HTR-8/SVneo (cell line): ENCODE measurements around the gene PCDH19.

Experiments
- DNase-seq: peaks from one replicate; pipeline ENCODE4 v3.0.0; 2011; ENCODE audit warnings: low spot score, mixed read lengths; ENCODE audit not compliant: insufficient read length
- FAIRE-seq: peaks from 2 replicates; lab custom pipeline; 2011; peaks lifted over from hg19 to GRCh38; lab: Jason Lieb, UNC

PCDH19 gene

GRCh38 chrX:100407147-100407783 lies 2.8 kb downstream of the PCDH19 start:
- no peak for FAIRE-seq

GRCh38 chrX:100405424-100405823 lies 4.6 kb downstream of the PCDH19 start:
- FAIRE-seq (no peak), DNase-seq (no peak)

More at GRCh38 chrX:100407147-100407783, 2.8 kb downstream of the PCDH19 start:
- no peak for DNase-seq

DNA sequence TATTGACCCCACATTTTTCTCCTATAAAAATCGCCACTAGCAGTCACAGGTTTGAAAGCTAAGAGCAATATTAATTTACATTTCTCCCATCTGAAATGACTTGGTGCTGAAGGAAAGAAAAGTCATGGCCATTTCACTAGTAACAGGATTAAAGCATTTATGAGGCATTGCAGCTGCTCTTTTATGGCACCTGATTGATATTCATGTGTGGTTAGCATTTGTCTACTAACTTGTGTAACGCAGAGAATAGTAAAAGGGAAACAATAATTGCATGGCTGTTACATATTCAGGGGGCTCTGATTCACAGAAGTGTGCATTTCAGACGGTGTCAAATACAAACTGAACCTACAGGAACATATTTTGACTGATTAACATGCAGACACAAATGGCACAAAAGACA lies 5.2 kb downstream of the PCDH19 start:
- no peak for FAIRE-seq
- DNase-seq = no peak

GRCh38 chrX:100395781-100396180 lies 14.3 kb downstream of the PCDH19 start:
- FAIRE-seq (no peak), DNase-seq (no peak)

DNA sequence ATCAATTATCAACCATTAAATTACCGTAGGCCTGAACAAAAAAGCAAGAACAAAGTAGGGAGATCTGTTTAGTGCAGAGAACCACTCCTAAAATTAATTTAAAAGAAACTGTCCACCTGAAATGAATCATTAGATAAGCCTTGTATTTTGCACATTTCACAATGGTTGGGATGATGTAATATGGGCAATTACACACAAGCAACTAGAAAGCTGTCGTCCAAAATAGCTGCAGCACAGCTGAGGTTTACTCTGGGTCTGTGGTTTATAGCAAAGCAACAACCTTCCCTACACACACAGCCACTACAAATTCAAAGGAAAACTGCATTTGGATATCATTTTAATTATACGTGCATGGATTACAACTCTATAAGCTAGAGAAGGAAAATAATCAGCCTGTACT lies 28.5 kb downstream of the PCDH19 start:
- FAIRE-seq = no peak
- no peak for DNase-seq

DNA sequence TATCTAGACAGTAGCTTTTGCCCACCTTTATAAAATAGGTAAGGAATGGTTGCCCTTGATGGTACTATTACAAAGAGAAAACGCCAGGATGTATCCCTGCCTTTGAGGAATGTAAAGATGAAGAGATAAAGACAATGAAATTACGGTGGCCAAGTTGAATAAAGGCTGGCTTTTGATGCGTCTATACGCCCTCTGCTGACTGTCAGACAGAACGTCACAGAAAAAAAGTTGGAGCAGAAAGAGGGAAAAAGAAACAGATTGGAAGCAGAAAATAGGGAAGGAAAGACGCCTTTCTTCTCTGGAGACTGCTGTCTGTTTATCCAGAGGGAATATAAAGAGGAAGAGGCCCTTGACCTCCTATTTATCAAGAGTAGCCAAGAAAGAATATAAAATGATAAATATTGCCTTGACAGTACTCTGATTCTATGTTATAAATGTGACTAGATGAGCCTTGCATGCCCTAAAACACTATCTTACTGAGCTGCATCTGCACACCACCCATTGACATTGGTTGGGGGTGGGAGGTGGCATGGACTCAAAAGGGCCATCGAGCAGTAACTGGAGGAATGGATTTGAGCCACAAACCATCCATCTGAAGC lies 30.6 kb downstream of the PCDH19 start:
- FAIRE-seq = no peak
- no peak for DNase-seq

DNA sequence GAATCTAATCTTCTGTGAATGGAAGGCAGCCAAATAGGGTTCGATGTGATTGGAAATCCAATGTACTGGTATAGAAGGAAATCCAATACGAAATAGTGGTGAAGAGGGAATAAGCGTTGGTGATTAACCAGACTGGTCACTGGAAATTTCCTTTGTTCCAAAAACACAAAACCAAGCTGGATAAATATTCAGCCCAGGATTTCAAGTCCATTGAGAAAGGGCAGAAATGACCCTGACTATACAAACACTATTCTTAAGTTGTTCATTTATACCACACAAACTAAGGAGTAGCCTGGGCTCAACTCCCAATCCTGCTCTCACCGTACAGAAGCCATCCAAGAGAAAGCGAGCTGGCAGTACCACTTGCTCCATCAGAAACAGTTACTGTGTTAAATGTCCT lies 32.2 kb downstream of the PCDH19 start:
- DNase-seq (no peak), FAIRE-seq (no peak)

DNA sequence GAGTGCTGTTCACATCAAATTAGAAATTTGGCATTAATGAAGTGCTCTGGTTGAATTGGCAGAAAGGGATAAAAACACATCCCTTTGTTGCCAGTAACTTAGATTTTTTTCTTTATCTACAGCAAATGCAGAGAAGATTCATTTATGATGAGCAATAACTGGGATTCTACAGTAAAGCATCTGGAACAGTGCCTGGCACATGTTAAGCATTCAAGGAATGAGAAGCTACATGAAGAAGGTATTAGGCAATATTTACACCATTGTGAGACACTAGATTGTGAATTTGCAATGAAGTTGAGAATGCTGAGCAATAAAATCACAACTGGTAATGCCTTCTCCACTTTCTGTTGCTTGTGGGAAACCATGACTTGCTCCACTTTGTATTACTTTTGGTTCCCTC lies 33.5 kb downstream of the PCDH19 start:
- no peak for FAIRE-seq
- no peak for DNase-seq

- FAIRE-seq (no peak), DNase-seq (no peak)
Measured at GRCh38 chrX:100373673-100374072, 36.4 kb downstream of the PCDH19 start.

DNA sequence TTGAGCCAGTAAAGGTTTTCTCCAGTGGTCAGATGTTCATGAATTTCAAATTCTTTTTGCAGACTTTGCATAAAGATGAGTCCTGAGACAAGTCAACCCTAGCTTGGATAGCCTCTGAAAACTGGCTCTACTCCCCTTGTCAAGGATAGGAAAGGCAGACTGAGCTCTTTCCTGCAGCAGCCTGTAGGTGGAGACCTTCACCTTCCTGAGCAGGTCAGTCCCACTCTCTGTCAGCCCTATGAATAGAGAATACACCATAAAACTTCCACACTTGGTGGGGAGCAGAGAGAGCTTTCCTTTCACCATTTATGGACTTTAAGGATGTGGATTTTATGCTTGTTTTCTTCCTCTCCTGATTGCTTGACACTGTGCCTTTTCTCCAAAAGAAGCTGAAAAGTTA lies 41.9 kb downstream of the PCDH19 start:
- DNase-seq (no peak), FAIRE-seq (no peak)

DNA sequence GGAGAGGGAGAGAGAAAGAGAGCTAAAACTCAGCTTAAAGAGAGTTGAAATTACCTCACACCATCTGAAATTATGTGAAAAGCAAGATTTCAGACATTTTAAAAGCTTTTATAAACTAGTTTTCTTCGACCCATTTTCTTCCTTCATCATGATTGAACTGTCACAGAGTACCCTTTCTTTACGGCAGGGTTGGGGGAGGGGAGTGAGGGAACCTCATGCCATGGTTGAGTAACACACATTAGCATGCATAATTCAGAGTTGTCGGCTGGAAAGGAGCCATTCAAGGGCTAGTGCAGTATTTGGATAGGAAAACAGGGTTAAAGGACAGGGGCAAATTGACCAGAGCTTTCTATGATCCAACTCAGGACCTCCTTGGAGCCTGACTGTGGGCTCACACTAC lies 46.2 kb downstream of the PCDH19 start:
- FAIRE-seq = no peak
- no peak for DNase-seq

- FAIRE-seq = no peak
- DNase-seq = no peak
Measured at GRCh38 chrX:100358766-100359165, 51.3 kb downstream of the PCDH19 start.

DNA sequence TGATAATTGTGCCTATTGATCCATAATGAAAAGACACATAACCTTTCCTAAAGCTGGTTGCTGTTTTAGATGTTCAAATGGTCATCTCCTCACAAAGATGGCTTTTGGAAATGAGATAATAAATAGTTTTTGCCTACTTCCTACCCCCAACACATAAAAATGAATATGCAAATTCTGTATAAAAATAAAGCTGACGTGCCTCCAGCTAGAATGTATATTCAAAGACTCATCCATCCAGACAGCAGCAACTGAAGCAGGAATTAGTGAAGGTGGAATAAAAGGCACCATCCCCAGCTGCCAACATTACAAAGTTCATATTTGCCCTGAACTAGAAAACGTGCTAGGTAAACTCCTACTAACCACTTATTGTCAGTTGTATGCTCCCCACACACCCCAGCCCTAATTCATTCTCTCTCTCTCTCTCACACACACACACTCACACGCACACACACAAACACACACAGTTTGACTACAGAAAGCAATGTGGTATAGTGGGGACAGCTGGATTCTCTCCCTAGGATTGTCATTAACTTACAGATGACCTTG lies 53.6 kb downstream of the PCDH19 start:
- no peak for FAIRE-seq
- DNase-seq = no peak

- FAIRE-seq (no peak), DNase-seq (no peak)
Measured at GRCh38 chrX:100355680-100356079, 54.4 kb downstream of the PCDH19 start.

DNA sequence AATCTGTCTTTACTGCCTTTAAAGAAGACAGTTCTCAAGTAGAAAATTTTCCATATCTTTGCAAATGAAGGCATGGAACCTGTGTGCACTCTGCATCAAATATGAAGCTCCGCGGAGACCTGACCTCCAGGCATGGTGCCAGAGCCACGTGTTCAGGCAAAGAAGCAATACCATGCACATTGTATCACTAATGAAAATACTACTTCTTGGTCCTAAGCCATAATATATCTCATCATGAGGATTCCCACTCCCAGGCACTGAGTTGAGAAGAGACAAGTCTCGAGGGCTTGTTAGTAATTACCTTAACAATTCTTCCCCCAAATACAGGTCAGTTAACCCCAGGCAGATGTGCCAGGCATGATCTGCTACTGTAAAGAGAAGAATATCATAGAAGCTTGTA lies 56.7 kb downstream of the PCDH19 start:
- FAIRE-seq (no peak), DNase-seq (no peak)

GRCh38 chrX:100350704-100351489 lies 59.2 kb downstream of the PCDH19 start:
- DNase-seq = no peak
- no peak for FAIRE-seq

GRCh38 chrX:100349391-100349790 lies 60.7 kb downstream of the PCDH19 start:
- FAIRE-seq = no peak

GRCh38 chrX:100341142-100341510 lies 68.9 kb downstream of the PCDH19 start:
- no peak for DNase-seq
- no peak for FAIRE-seq

More at GRCh38 chrX:100349391-100349790, 60.7 kb downstream of the PCDH19 start:
- DNase-seq = no peak

- FAIRE-seq (no peak), DNase-seq (no peak)
Measured at GRCh38 chrX:100340491-100341141, 69.5 kb downstream of the PCDH19 start.

DNA sequence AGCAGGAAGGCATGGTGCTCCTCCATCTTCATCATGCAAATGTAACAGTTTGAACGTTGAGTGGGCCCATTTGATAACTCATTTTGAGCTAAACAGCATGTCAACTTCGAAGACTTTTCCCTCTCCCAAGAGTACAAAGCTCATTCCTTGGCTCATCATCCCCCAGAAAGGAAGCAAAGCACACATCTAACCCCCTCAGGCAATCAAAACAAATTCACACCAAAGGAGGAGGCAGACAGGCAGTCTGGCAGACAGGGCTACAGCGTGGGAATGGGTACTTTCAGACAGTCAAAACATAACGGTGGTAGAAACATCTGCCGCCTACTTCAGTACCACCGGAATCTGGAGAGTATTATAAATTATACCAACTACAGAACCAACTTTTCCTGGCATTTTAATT lies 81.7 kb downstream of the PCDH19 start:
- FAIRE-seq (no peak), DNase-seq (no peak)

- DNase-seq = no peak
Measured at GRCh38 chrX:100319716-100320115, 90.4 kb downstream of the PCDH19 start.

More at GRCh38 chrX:100319716-100320115, 90.4 kb downstream of the PCDH19 start:
- no peak for FAIRE-seq
